ENCODE data around the gene RANBP2.
"Not testable (repeated sequence)": the region's sequence is repeated elsewhere in the genome, so short reads cannot be mapped to it uniquely, and the experiment has no call there.

- not testable (repeated sequence) for TF ChIP-seq CTCF (IDR thresholded peaks at IDR 0.05; ENCODE audit: low read depth, low read length, poor library complexity, severe bottlenecking); EZH2phosphoT487 (IDR thresholded peaks at IDR 0.05; ENCODE audit: borderline replicate concordance, low read length)
Measured at GRCh38 chr2:108767859-108768258, 48.6 kb downstream of the RANBP2 start.
